Measurements from ENCODE around the gene SPOCD1.

The SPOCD1 gene

GRCh38 chr1:31828341-31828740, 12.5 kb upstream of the SPOCD1 start:
- Histone ChIP-seq H3K4me1 (ENCODE audit: control insufficient read depth, insufficient read depth, low read length) (no peaks in the 10 kb centered on the region), H3K27ac (ENCODE audit: extremely low read depth, low read depth, low read length) (no peak overlapping the region), H3K4me3 (ENCODE audit: low read depth, low read length) (no peak overlapping the region), H3K9me3 (ENCODE audit: control insufficient read depth, insufficient read depth, low read depth, low read length) (no peaks in the 10 kb centered on the region), H3K36me3 (ENCODE audit: control insufficient read depth in 2 of 2, insufficient read depth in 1 of 2, low read length in 2 of 2) (no peaks in the 10 kb centered on the region)
- ChIA-PET POLR2A (no interaction called here), CTCF (interaction anchor here (0.6 kb wide), 1 partner anchor 207 kb away, joined by 3 read pairs; no protein-coding TSS in a partner anchor)
- TF ChIP-seq ZNF404 (tag by site-specific recombination; IDR thresholded peaks at IDR 0.05) (no peak), GLIS1 (tag by site-specific recombination; IDR thresholded peaks at IDR 0.05) (0 out of 2 replicates have a peak, but pooled peaks have one; percentile 18), ZNF610 (tag by site-specific recombination; IDR thresholded peaks at IDR 0.05; ENCODE audit: borderline replicate concordance) (no peak)

GRCh38 chr1:31823780-31824179, 8.0 kb upstream of the SPOCD1 start:
- no peaks in the 10 kb centered on the region for H3K9me3 ChIP-seq (ENCODE audit: control insufficient read depth, insufficient read depth, low read depth, low read length)
- CTCF ChIA-PET = interaction anchor here (0.5 to 0.7 kb wide), 2 partner anchors 61 to 160 kb away, joined by 3 read pairs; no protein-coding TSS in a partner anchor
- H3K27ac ChIP-seq (ENCODE audit: extremely low read depth, low read depth, low read length) = no peak overlapping the region
- no peaks in the 10 kb centered on the region for H3K4me1 ChIP-seq (ENCODE audit: control insufficient read depth, insufficient read depth, low read length)
- H3K36me3 ChIP-seq (ENCODE audit: control insufficient read depth in 2 of 2, insufficient read depth in 1 of 2, low read length in 2 of 2) = no peaks in the 10 kb centered on the region
- TF ChIP-seq ZNF311 (tag by site-specific recombination; IDR thresholded peaks at IDR 0.05; ENCODE audit: borderline replicate concordance) (no peak), ZNF114 (tag by site-specific recombination; IDR thresholded peaks at IDR 0.05) (no peak)
- H3K4me3 ChIP-seq (ENCODE audit: low read depth, low read length) = no peak overlapping the region
- POLR2A ChIA-PET = interaction anchor here (0.6 kb wide), 1 partner anchor 242 kb away, joined by 5 read pairs; no protein-coding TSS in a partner anchor

GRCh38 chr1:31822766-31823165, 6.9 kb upstream of the SPOCD1 start:
- H3K9me3 ChIP-seq (ENCODE audit: control insufficient read depth, insufficient read depth, low read depth, low read length) = no peaks in the 10 kb centered on the region
- CTCF ChIA-PET = interaction anchor here (0.6 kb wide), 1 partner anchor 43 kb away, joined by 3 read pairs; no protein-coding TSS in a partner anchor
- no peaks in the 10 kb centered on the region for H3K36me3 ChIP-seq (ENCODE audit: control insufficient read depth in 2 of 2, insufficient read depth in 1 of 2, low read length in 2 of 2)
- POLR2A ChIA-PET = interaction anchor here (0.7 kb wide), 3 partner anchors 150 to 1166 kb away, joined by 3 to 5 read pairs (median 3); no protein-coding TSS in a partner anchor
- no peaks in the 10 kb centered on the region for H3K4me1 ChIP-seq (ENCODE audit: control insufficient read depth, insufficient read depth, low read length)
- H3K4me3 ChIP-seq (ENCODE audit: low read depth, low read length) = no peak overlapping the region
- no peak overlapping the region for H3K27ac ChIP-seq (ENCODE audit: extremely low read depth, low read depth, low read length)
- TF ChIP-seq KLF17 (tag by site-specific recombination; IDR thresholded peaks at IDR 0.05) = no peak
- TF ChIP-seq ZBTB44 (tag by site-specific recombination; IDR thresholded peaks at IDR 0.05) = no peak
- TF ChIP-seq ZNF114 (tag by site-specific recombination; IDR thresholded peaks at IDR 0.05) = no peak
- no peak for TF ChIP-seq PRDM4 (tag by site-specific recombination; IDR thresholded peaks at IDR 0.05)
- TF ChIP-seq ZNF558 (tag by site-specific recombination; IDR thresholded peaks at IDR 0.05) = no peak
- no peak for TF ChIP-seq ZNF596 (tag by site-specific recombination; IDR thresholded peaks at IDR 0.05)
- TF ChIP-seq ZNF76 (tag by site-specific recombination; IDR thresholded peaks at IDR 0.05; ENCODE audit: borderline replicate concordance, low read depth) = no peak
- TF ChIP-seq, protein P1, sequence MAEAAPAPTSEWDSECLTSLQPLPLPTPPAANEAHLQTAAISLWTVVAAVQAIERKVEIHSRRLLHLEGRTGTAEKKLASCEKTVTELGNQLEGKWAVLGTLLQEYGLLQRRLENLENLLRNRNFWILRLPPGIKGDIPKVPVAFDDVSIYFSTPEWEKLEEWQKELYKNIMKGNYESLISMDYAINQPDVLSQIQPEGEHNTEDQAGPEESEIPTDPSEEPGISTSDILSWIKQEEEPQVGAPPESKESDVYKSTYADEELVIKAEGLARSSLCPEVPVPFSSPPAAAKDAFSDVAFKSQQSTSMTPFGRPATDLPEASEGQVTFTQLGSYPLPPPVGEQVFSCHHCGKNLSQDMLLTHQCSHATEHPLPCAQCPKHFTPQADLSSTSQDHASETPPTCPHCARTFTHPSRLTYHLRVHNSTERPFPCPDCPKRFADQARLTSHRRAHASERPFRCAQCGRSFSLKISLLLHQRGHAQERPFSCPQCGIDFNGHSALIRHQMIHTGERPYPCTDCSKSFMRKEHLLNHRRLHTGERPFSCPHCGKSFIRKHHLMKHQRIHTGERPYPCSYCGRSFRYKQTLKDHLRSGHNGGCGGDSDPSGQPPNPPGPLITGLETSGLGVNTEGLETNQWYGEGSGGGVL (tag by site-specific recombination; IDR thresholded peaks at IDR 0.05) = no peak
- no peak for TF ChIP-seq ZNF18 (tag by site-specific recombination; IDR thresholded peaks at IDR 0.05)
- TF ChIP-seq ZNF302 (tag by site-specific recombination; IDR thresholded peaks at IDR 0.05; ENCODE audit: low read depth) = no peak
- TF ChIP-seq ZNF776 (tag by site-specific recombination; IDR thresholded peaks at IDR 0.05; ENCODE audit: borderline replicate concordance) = no peak
- no peak for TF ChIP-seq ZNF561 (tag by site-specific recombination; IDR thresholded peaks at IDR 0.05; ENCODE audit: borderline replicate concordance)
- TF ChIP-seq ZNF394 (tag by site-specific recombination; IDR thresholded peaks at IDR 0.05; ENCODE audit: borderline replicate concordance) = no peak
- TF ChIP-seq ZNF112 (tag by site-specific recombination; IDR thresholded peaks at IDR 0.05) = no peak
- TF ChIP-seq ZSCAN18 (tag by site-specific recombination; IDR thresholded peaks at IDR 0.05) = no peak
- no peak for TF ChIP-seq ZNF623 (tag by site-specific recombination; IDR thresholded peaks at IDR 0.05)
- TF ChIP-seq ZNF133 (tag by site-specific recombination; IDR thresholded peaks at IDR 0.05) = no peak

Data from HEK293 (cell line).